ENCODE results near the gene PEAK1.

DNA sequence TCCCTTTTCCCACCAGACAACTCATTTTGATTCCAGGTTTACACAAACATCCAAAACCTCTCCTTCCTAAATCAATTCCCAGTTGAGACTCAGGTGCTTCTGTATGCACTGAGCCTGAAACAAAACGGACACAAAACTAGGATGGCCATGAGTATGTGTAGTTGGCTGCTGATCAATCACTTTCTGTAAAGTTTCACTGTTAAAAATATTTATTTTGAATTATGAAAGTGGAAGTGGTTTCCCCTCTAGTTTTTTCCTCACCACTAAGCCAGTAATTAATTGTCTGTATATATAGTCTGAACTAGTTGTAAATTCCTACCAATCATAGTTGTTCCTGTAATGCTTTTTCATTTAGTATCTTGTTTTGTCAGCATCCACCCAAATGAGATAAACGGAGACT lies 297.3 kb downstream of the PEAK1 start:
- TF ChIP-seq POLR2A (IDR thresholded peaks at IDR 0.05; ENCODE audit: low read length) (no peak), GATA1 (IDR thresholded peaks at IDR 0.05; ENCODE audit: low read depth, low read length) (no peak)

All from erythroblast (primary cell).